ENCODE results near the gene CWC27. TPM values are rescaled to one million over a fixed set of nuclear protein-coding genes. Genes with fewer than 3 reads are reported as not detected.

The CWC27 gene
- total and polyA plus RNA-seq, 10 donors: 11.1 to 22.1 (median 15.9) TPM

- intact Hi-C loops (cut with DNase I; ENCODE audit: low total_unique reads): no loop called here
- no peak overlapping the region for H3K27ac ChIP-seq
- no peaks in the 10 kb centered on the region for H3K9me3 ChIP-seq
- 88 to 97% (median 92%) methylated on average over 4 of the region's 4 CpGs for WGBS, 5 donors
- H3K4me1 ChIP-seq: peaks cover 17 to 79% (median 33%) of the 10 kb centered on the region in 6 donors
- no peak for DNase-seq
- TF ChIP-seq POLR2AphosphoS5 (IDR thresholded peaks at IDR 0.05) (no peak), POLR2A (IDR thresholded peaks at IDR 0.05) (no peak), CTCF (IDR thresholded peaks at IDR 0.05 in 8 of 11, conservative IDR thresholded peaks at IDR 0.05 in 3 of 11) (no peak)
- H3K27me3 ChIP-seq (replicated peaks in 1 of 7): no peaks in the 10 kb centered on the region
- no peak overlapping the region for H3K4me3 ChIP-seq
- H3K36me3 ChIP-seq: peaks cover 0 to 56% (median 10%) of the 10 kb centered on the region in 6 donors
Observed at GRCh38 chr5:64763948-64764503, 4.7 kb upstream of the CWC27 start.

DNA sequence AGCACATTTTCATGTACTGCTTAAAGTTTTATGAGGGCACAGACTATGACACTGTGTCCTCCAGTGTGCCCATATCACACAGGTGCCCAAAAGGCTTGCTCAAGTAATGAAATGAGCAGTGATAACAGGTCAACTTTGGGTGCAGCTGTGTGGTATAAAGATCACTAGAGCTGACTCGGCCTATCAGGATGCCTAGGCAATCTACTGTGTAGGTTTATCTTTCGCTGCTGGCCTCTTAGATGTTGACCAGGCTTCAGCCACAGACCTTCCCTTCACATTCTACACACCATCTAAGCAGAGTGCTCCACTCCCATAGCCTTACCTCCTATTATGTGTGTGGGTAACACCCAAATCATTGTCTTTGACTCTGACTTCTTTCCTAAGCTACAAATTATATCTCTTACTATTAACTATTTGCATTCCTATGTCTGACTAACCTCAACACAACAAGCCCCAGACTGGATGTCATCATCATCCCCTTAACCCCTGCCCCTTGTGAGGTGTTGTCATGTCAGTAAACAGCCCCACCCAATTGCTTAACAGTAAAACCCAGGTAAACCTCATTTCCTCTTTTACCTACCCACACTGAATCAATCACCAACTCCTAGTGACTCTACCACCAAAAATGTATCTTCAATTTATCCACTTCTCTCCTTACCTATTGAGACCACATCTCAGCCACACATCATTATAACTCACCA is 2.8 kb upstream of the CWC27 start:
- intact Hi-C loops (cut with DNase I; ENCODE audit: low total_unique reads): no loop called here
- H3K4me3 ChIP-seq: peak overlapping the region in 1 of 8 donors; percentile 92
- WGBS, 5 donors: 97 to 100% (median 98%) methylated on average over 2 of the region's 2 CpGs

DNA sequence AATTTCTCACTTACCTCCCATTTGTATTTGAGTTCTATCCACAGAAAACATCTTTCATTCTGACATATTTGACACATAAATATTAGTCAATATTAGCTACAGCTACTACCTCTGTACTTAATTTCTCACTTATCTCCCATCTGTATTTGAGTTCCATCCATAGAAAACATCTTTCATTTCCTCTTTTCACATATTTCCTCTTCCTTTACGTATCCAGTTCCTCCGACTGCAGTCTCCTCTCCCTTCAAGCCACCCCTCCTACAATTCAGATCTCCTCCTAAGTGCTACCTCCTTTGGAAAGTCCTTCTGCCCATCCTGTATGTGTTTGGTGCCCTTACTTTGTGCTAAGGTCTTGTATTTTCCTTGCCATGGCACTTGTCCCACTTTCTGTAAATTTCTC is 1.8 kb upstream of the CWC27 start:
- 19 to 49% (median 42%) methylated on average over 2 of the region's 2 CpGs for WGBS, 5 donors
- Histone ChIP-seq H3K27me3 (replicated peaks in 1 of 7) (no peaks in the 10 kb centered on the region), H3K4me3 (peak overlapping the region in 7 of 8 donors; percentile 74 to 92 (median 84)), H3K27ac (peak overlapping the region in 1 of 8 donors; percentile 26), H3K4me1 (peaks cover 31 to 85% (median 54%) of the 10 kb centered on the region in 6 donors), H3K9me3 (no peaks in the 10 kb centered on the region), H3K36me3 (peaks cover 0 to 30% (median 6%) of the 10 kb centered on the region in 6 donors)
- TF ChIP-seq POLR2AphosphoS5 (IDR thresholded peaks at IDR 0.05): no peak
- TF ChIP-seq CTCF (IDR thresholded peaks at IDR 0.05 in 8 of 11, conservative IDR thresholded peaks at IDR 0.05 in 3 of 11): no peak
- TF ChIP-seq POLR2A (IDR thresholded peaks at IDR 0.05): no peak
- DNase-seq: no peak
- intact Hi-C loops (cut with DNase I; ENCODE audit: low total_unique reads): no loop called here

More for the DNA sequence above, 2.8 kb upstream of the CWC27 start:
- TF ChIP-seq POLR2AphosphoS5 (IDR thresholded peaks at IDR 0.05): no peak
- no peak for DNase-seq
- no peaks in the 10 kb centered on the region for H3K9me3 ChIP-seq
- H3K4me1 ChIP-seq: peaks cover 31 to 80% (median 52%) of the 10 kb centered on the region in 6 donors
- no peaks in the 10 kb centered on the region for H3K27me3 ChIP-seq (replicated peaks in 1 of 7)
- H3K27ac ChIP-seq: no peak overlapping the region
- H3K36me3 ChIP-seq: peaks cover 0 to 39% (median 10%) of the 10 kb centered on the region in 6 donors

DNA sequence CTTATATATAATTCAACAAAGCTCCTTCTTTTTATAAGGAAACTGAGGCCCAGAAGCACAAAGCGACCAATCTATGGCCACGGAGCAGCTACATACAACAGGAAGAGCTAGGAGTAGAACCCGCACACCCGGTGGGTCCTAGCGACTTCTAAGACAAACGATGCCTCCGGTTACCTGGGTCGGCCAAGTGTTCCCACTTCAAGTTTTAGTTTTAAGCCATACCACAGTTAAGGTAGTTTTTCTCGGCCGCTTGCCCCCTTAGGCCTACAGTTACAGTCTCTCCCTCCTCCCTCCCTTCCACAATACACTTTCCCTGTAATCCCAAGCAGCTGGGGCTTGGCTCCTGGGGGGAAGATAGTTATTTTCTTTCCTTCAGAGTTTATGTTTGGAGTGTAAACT is 772 bp upstream of the CWC27 start:
- peak; percentile 70 for DNase-seq
- Histone ChIP-seq H3K27me3 (replicated peaks in 1 of 7) (no peaks in the 10 kb centered on the region), H3K36me3 (peaks cover 0 to 24% (median 6%) of the 10 kb centered on the region in 6 donors), H3K4me1 (peaks cover 31 to 89% (median 54%) of the 10 kb centered on the region in 6 donors), H3K27ac (peak overlapping the region; percentile 82 to 92 (median 90)), H3K9me3 (no peaks in the 10 kb centered on the region), H3K4me3 (peak overlapping the region; percentile 74 to 92 (median 86))
- no peak for TF ChIP-seq POLR2AphosphoS5 (IDR thresholded peaks at IDR 0.05)
- TF ChIP-seq POLR2A (IDR thresholded peaks at IDR 0.05): no peak
- intact Hi-C loops (cut with DNase I; ENCODE audit: low total_unique reads): no loop called here
- 0 to 3% (median 2%) methylated on average over 10 of the region's 10 CpGs for WGBS, 5 donors

DNA sequence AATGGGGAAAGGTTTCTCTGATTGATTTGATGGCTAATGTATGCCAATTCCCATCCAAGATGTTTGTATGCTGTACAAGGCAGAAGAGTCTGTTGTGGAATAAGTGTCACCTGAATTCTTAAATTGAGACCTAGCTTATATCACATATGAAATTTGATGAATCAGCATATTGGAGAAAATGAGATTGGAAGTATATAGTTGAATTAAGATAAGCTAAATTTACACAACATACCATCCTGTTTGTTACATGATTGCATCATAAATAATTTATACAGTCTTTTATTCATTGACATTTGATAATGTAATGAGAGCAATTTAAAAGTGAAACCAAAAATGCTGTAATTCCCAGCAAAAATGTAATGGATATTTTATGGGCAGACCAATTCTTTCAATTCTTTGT is 1.1 kb downstream of the CWC27 start:
- intact Hi-C loops (cut with DNase I; ENCODE audit: low total_unique reads): no loop called here
- Histone ChIP-seq H3K4me3 (peak overlapping the region in 7 of 8 donors; percentile 74 to 92 (median 84)), H3K27me3 (replicated peaks in 1 of 7) (no peaks in the 10 kb centered on the region), H3K27ac (no peak overlapping the region), H3K36me3 (peaks cover 0 to 9% (median under 1%) of the 10 kb centered on the region in 6 donors), H3K4me1 (peaks cover 31 to 91% (median 58%) of the 10 kb centered on the region in 6 donors), H3K9me3 (no peaks in the 10 kb centered on the region)
- DNase-seq: no peak
- TF ChIP-seq CTCF (IDR thresholded peaks at IDR 0.05 in 8 of 11, conservative IDR thresholded peaks at IDR 0.05 in 3 of 11): no peak

Measured in spleen (tissue), 11 donors.